ENCODE data around the gene PDZD8. TPM values are rescaled to one million over a fixed set of nuclear protein-coding genes. Genes with fewer than 3 reads are reported as not detected.

PDZD8 gene
- total RNA-seq, 1 experiment from 2014 or later, result 13.6 TPM

GRCh38 chr10:117341061-117341460 lies 34.2 kb downstream of the PDZD8 start:
- Histone ChIP-seq H3K9me3 (ENCODE audit: low read length) (no peaks in the 10 kb centered on the region), H3K79me2 (ENCODE audit: low read length) (peaks cover 65% of the 10 kb centered on the region), H3K9ac (ENCODE audit: low read length) (no peak overlapping the region), H3K27ac (ENCODE audit: low read length) (no peak overlapping the region), H2AFZ (ENCODE audit: low read length) (no peak overlapping the region), H3K27me3 (ENCODE audit: low read length) (no peaks in the 10 kb centered on the region), H4K20me1 (ENCODE audit: low read length) (no peaks in the 10 kb centered on the region), H3K4me3 (ENCODE audit: low read length) (no peak overlapping the region), H3K9me2 (replicated peaks; ENCODE audit: low read length) (no peaks in the 10 kb centered on the region), H3K4me2 (ENCODE audit: low read length) (no peak overlapping the region), H3K36me3 (ENCODE audit: low read depth, low read length) (no peaks in the 10 kb centered on the region), H3F3A (ENCODE audit: low read length, unreplicated experiment) (no peaks in the 10 kb centered on the region), H3K4me1 (ENCODE audit: insufficient read depth, low read length) (peaks cover 30% of the 10 kb centered on the region)
- intact Hi-C loops (cut with micrococcal nuclease), result no loop called here
- TF ChIP-seq EZH2 (IDR thresholded peaks at IDR 0.05; ENCODE audit: low read length, unreplicated experiment) (no peak), EZH2phosphoT487 (IDR thresholded peaks at IDR 0.05; ENCODE audit: borderline replicate concordance, low read length) (no peak)
- TF ChIP-seq, protein P1, sequence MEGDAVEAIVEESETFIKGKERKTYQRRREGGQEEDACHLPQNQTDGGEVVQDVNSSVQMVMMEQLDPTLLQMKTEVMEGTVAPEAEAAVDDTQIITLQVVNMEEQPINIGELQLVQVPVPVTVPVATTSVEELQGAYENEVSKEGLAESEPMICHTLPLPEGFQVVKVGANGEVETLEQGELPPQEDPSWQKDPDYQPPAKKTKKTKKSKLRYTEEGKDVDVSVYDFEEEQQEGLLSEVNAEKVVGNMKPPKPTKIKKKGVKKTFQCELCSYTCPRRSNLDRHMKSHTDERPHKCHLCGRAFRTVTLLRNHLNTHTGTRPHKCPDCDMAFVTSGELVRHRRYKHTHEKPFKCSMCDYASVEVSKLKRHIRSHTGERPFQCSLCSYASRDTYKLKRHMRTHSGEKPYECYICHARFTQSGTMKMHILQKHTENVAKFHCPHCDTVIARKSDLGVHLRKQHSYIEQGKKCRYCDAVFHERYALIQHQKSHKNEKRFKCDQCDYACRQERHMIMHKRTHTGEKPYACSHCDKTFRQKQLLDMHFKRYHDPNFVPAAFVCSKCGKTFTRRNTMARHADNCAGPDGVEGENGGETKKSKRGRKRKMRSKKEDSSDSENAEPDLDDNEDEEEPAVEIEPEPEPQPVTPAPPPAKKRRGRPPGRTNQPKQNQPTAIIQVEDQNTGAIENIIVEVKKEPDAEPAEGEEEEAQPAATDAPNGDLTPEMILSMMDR (conservative IDR thresholded peaks at IDR 0.05; ENCODE audit: low read depth, low read length), result no peak
- no TSS peak for BruUV-seq (replicated peaks)
- ChIA-PET CTCF (no interaction called here), POLR2A (ENCODE audit: unreplicated experiment) (no interaction called here)
- DNase-seq (no peak), ATAC-seq (no peak)

DNA sequence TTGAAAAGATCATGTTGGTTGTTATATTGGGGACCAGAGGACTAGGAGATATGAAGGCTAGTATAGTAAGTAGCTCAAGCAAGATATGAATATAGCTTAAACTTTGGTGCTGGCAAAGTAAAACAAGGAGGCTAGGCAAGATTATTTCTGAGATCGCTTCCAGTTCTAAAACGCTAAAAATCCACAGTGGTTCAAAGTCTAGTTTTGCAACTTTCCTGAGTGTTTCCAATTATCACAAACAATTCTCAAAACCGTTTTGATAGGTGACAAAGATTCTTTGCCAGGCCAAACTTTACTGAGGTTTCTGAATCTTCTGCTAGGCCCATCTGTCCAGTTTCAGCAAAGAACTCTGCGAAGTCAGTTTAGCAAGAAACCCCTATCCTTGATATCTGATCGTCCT lies 35.3 kb downstream of the PDZD8 start:
- DNase-seq (no peak), ATAC-seq (no peak)
- H4K20me1 ChIP-seq (ENCODE audit: low read length), result no peaks in the 10 kb centered on the region
- no peak overlapping the region for H3K9ac ChIP-seq (ENCODE audit: low read length)
- peaks cover 65% of the 10 kb centered on the region for H3K79me2 ChIP-seq (ENCODE audit: low read length)
- no peaks in the 10 kb centered on the region for H3K36me3 ChIP-seq (ENCODE audit: low read depth, low read length)
- no peak overlapping the region for H3K27ac ChIP-seq (ENCODE audit: low read length)
- H3K27me3 ChIP-seq (ENCODE audit: low read length), result no peaks in the 10 kb centered on the region
- H3K4me1 ChIP-seq (ENCODE audit: insufficient read depth, low read length), result peaks cover 23% of the 10 kb centered on the region
- ChIA-PET POLR2A (ENCODE audit: unreplicated experiment) (interaction anchor here (0.7 kb wide), 1 partner anchor 25 kb away, joined by 3 read pairs; no protein-coding TSS in a partner anchor), CTCF (no interaction called here)
- no peak overlapping the region for H3K4me3 ChIP-seq (ENCODE audit: low read length)
- intact Hi-C loops (cut with micrococcal nuclease), result no loop called here
- TF ChIP-seq, protein P1 (conservative IDR thresholded peaks at IDR 0.05; ENCODE audit: low read depth, low read length), result no peak
- TF ChIP-seq EZH2 (IDR thresholded peaks at IDR 0.05; ENCODE audit: low read length, unreplicated experiment) (no peak), EZH2phosphoT487 (IDR thresholded peaks at IDR 0.05; ENCODE audit: borderline replicate concordance, low read length) (no peak)
- no peaks in the 10 kb centered on the region for H3K9me2 ChIP-seq (replicated peaks; ENCODE audit: low read length)
- no TSS peak for BruUV-seq (replicated peaks)
- no peaks in the 10 kb centered on the region for H3F3A ChIP-seq (ENCODE audit: low read length, unreplicated experiment)
- no peak overlapping the region for H2AFZ ChIP-seq (ENCODE audit: low read length)
- H3K4me2 ChIP-seq (ENCODE audit: low read length), result no peak overlapping the region
- no peaks in the 10 kb centered on the region for H3K9me3 ChIP-seq (ENCODE audit: low read length)

- Histone ChIP-seq H3K9me2 (replicated peaks; ENCODE audit: low read length) (no peaks in the 10 kb centered on the region), H3K4me2 (ENCODE audit: low read length) (no peak overlapping the region), H4K20me1 (ENCODE audit: low read length) (no peaks in the 10 kb centered on the region), H3K9me3 (ENCODE audit: low read length) (no peaks in the 10 kb centered on the region), H3F3A (ENCODE audit: low read length, unreplicated experiment) (no peaks in the 10 kb centered on the region), H3K36me3 (ENCODE audit: low read depth, low read length) (no peaks in the 10 kb centered on the region), H3K4me1 (ENCODE audit: insufficient read depth, low read length) (peaks cover 21% of the 10 kb centered on the region), H3K79me2 (ENCODE audit: low read length) (peaks cover 65% of the 10 kb centered on the region), H2AFZ (ENCODE audit: low read length) (no peak overlapping the region), H3K27me3 (ENCODE audit: low read length) (no peaks in the 10 kb centered on the region), H3K4me3 (ENCODE audit: low read length) (no peak overlapping the region), H3K9ac (ENCODE audit: low read length) (no peak overlapping the region), H3K27ac (ENCODE audit: low read length) (no peak overlapping the region)
- ATAC-seq, result no peak
- DNase-seq, result no peak
- ChIA-PET POLR2A (ENCODE audit: unreplicated experiment) (interaction anchor here (0.7 kb wide), 1 partner anchor 25 kb away, joined by 3 read pairs; no protein-coding TSS in a partner anchor), CTCF (no interaction called here)
- TF ChIP-seq EZH2phosphoT487 (IDR thresholded peaks at IDR 0.05; ENCODE audit: borderline replicate concordance, low read length) (no peak), EZH2 (IDR thresholded peaks at IDR 0.05; ENCODE audit: low read length, unreplicated experiment) (no peak)
- TF ChIP-seq, protein P1 (conservative IDR thresholded peaks at IDR 0.05; ENCODE audit: low read depth, low read length), result no peak
- BruUV-seq (replicated peaks), result no TSS peak
- intact Hi-C loops (cut with micrococcal nuclease), result no loop called here
Measured at GRCh38 chr10:117339578-117339977, 35.7 kb downstream of the PDZD8 start.
